HG02852 (cell line): ENCODE data around the gene SRPRB.

Source experiments
- ATAC-seq: cut with Tn5 transposase; IDR thresholded peaks from one replicate; pipeline ENCODE4 v1.9.1; 2021; ENCODE audit warnings: mild to moderate bottlenecking, moderate library complexity; ENCODE audit not compliant: unreplicated experiment

SRPRB gene

GRCh38 chr3:133825969-133826727 lies 20.5 kb downstream of the SRPRB start:
- ATAC-seq = no peak

GRCh38 chr3:133827136-133827535 lies 21.5 kb downstream of the SRPRB start:
- ATAC-seq = no peak

- no peak for ATAC-seq
These were observed 22.1 kb downstream of the SRPRB start for GRCh38 chr3:133827684-133828083.

GRCh38 chr3:133828576-133829309 lies 23.1 kb downstream of the SRPRB start:
- ATAC-seq = no peak

DNA sequence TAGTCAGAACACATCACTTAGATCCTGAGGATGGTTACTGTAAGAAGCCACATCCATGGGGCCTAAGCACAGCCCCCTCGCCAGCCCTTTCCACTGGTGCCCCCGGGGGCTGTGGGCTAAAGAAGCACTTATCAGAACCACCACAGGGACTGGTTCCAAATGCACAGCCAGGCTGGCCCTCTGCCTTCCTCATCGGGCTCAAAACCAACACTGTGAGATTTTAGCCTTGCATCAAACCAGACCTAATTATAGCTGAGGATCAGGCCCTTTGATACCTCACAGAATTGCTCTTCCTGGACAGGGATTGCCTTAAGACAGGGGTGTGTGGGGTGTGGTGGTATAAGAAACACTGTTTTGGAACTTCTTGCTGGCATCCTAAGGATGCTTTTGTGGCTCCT lies 23.7 kb downstream of the SRPRB start:
- ATAC-seq = no peak

GRCh38 chr3:133830071-133830470 lies 24.5 kb downstream of the SRPRB start:
- ATAC-seq = no peak

GRCh38 chr3:133831966-133832801 lies 26.6 kb downstream of the SRPRB start:
- no peak for ATAC-seq

GRCh38 chr3:133832802-133833144 lies 27.2 kb downstream of the SRPRB start:
- no peak for ATAC-seq

GRCh38 chr3:133833267-133833666 lies 27.7 kb downstream of the SRPRB start:
- ATAC-seq = no peak

DNA sequence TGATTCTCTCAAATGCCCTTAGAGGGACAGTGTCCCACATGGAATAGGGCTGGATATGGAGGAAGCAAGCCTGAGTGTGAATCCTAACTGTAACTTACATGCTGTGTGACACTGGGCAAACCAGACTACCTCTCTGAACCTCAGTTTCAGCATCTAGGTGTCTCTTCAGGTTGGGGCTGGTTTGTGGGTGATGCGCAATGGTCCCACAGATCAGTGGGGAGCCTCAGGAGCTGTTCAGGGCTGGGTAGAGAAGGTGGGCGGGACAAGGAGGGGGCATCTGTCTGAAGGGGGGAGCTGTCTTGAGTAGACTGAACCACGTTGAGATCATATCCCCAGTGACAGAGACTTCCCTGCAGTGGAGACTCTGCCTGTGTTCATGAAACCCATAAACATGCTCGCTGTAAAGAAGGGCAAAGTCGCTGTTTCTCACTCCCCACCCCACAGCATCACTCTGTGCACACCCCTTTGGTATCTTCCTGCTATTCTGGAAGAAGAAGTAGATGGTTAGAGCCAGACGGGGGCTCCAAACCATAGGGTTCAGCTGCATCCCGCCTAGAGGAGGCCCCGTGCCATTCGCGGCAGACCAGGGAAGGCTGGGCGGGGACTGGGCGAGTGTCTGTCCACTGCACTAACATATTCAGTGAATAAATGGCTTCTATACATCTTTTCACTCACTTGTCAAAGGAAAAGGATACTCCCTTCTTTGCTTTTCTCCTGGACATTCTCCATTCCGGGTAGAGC lies 28.4 kb downstream of the SRPRB start:
- ATAC-seq = no peak

DNA sequence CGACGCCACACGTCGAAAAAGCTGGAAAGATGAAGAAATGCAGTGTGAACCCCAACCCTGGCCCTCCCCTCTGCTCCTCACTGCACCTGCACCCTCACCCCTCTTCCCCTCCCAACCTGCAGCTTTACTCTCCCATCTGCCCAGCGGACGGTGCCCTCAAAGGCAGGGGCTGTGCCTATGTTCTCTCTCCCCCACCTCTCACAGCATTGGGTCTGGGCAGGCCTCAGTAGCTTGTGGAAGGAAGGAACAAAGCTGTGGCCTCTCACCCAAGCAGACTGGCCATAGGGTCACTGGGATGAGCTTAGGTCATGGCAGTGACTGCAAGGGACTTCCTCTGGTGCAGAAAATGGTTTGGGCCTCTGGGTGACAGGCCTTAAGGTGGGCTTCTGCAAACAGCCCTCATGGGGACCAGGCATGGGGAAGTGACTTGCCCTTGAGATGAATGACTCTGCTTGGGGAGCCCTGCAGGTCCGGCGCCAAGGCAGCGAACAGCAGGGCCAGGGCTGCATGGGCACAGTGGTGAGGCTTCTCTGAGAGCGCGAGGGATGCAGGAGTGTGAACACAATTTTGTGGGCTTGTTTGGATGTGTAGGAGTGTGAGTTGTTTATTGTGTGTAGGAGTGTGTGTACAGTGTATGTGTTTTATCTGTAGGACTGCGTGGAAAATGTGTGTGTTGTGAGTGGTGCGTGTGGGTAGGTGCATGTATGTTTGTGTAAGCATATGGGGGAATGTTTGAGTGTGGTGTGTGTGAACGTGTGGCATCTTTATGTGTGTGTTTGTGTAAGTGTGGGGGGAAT lies 29.2 kb downstream of the SRPRB start:
- no peak for ATAC-seq

- ATAC-seq = no peak
These were observed 29.8 kb downstream of the SRPRB start for GRCh38 chr3:133835418-133835743.

- no peak for ATAC-seq
These were observed 30.3 kb downstream of the SRPRB start for GRCh38 chr3:133835961-133836360.

DNA sequence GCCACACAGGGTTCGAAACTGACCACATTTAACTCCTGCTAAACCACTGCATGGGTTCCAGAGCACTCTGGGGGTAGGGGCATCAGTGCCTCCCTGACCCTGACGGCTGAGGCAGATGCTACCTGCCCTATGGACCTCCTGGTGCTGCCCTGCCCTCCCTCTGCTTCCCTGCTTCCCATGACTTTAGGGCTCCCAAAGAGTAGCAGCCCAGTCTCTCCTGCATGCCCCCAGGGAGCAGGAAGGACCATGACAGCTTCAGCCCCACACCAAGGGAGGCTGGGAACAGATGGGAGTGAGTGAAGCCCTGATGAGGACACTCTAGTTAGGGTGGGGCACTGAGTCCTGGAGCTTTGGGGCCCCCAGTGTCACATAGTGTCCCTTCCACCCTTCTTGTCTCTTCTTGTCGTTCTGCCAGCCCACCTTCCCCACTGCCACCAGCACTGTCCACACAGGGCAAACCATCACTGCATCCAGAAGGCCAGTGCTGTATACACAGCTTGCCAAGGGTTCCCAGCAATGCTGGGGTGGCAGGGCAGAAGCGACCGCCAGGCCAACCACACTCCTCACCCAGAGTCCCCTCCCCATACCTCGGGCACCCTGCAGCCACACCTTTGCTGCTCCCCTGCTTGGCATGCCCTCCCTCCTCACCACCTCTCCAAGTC lies 31.0 kb downstream of the SRPRB start:
- no peak for ATAC-seq

GRCh38 chr3:133837487-133838295 lies 32.1 kb downstream of the SRPRB start:
- no peak for ATAC-seq

GRCh38 chr3:133838296-133838789 lies 32.7 kb downstream of the SRPRB start:
- no peak for ATAC-seq

DNA sequence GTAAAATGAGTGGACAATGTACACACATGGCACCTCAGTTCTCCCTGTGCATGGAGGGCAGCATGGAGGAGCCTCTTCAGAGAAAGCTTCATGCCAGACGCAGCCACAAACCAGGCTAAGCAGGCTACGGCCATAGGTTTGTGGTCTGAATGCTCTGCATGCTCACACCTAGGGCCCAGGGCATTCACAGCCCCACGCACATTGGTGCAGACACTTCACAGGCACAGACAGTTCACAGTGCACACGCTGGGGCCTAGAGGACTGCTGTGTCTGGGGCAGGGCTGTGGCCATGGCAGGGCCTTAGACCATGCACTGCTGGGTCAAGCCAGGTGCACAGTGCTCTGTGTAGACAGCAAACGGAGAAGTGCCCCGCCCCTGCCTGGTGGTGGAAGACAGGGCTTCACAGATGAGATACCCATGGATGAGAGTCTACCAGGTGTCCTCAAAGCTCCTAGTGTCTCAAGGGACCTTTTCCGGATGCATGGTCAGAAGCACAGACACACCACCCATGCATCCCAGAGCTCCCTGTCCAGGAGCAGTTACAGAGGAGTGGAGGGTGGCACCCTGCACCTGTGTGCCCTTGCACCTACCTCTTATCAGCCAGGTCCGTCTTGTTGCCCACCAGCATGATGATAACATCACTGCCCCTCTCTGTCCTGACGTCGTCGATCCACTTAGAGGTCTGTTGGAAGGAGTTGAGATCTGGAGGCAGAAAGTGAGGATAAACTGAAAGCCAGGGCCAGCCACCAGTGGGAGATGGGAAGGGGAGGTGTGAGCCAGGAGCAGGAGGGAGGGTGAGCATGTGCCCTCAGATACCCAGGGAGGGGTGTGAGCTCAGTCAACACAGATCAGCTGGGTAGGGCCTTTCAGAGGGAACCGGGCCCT lies 33.5 kb downstream of the SRPRB start:
- ATAC-seq = no peak
